Left ventricle myocardium inferior (tissue), 1 donor: Measurements from ENCODE around the gene SPNS2. TPM values are rescaled to one million over a fixed set of nuclear protein-coding genes. Genes with fewer than 3 reads are reported as not detected.

Experiments
- DNase-seq: peaks from one replicate; pipeline ENCODE4 v3.0.0-alpha.2; 2020
- H3K27ac ChIP-seq: fragments of 200-600 bp; replicated peaks from 2 replicates; pipeline ENCODE4 v1.8.0; 2021
- H3K27me3 ChIP-seq: fragments of 200-600 bp; 2 replicates; pipeline ENCODE4 v1.8.0; 2021; ENCODE audit warnings: low read depth
- H3K36me3 ChIP-seq: fragments of 200-600 bp; 2 replicates; pipeline ENCODE4 v1.8.0; 2021
- H3K4me1 ChIP-seq: fragments of 200-600 bp; 2 replicates; pipeline ENCODE4 v1.8.0; 2021
- H3K4me3 ChIP-seq: fragments of 200-600 bp; 2 replicates; pipeline ENCODE4 v1.8.0; 2021; ENCODE audit warnings: mild to moderate bottlenecking, moderate library complexity
- H3K9me3 ChIP-seq: fragments of 200-600 bp; replicated peaks from 2 replicates; pipeline ENCODE4 v1.8.0; 2021
- intact Hi-C: fragments of 100-400 bp; cut with micrococcal nuclease; formaldehyde crosslinking; loops from one replicate; pipeline ENCODE4 v1.11.0; 2022
- total RNA-seq: library from RNA; stranded (reverse); fragmentation: NEBNext Ultra II Directional; extraction: Animal tissue kit (Norgen Biotek cat#: 25700); gene quantifications from one replicate; pipeline ENCODE4 v1.2.1, GENCODE V29; 2021
- TF ChIP-seq, protein P1 (sequence below): fragments of 200-600 bp; IDR thresholded peaks from 2 replicates; pipeline ENCODE4 v1.8.0; 2021; ENCODE audit warnings: antibody characterized with exemption, mild to moderate bottlenecking, borderline replicate concordance
- donor health status: DM: no; HTN: yes; CAD: no; lungs with severe emphysema.

The SPNS2 gene
- total RNA-seq, 1 donor from 2014 or later: 11.2 TPM

- intact Hi-C loops: no loop called here
- Histone ChIP-seq H3K9me3 (no peaks in the 10 kb centered on the region), H3K4me3 (peak overlapping the region; percentile 37), H3K36me3 (peaks cover 21% of the 10 kb centered on the region), H3K4me1 (peaks cover 98% of the 10 kb centered on the region), H3K27ac (peak overlapping the region; percentile 84), H3K27me3 (no peaks in the 10 kb centered on the region)
- no peak for DNase-seq
- TF ChIP-seq, protein P1, sequence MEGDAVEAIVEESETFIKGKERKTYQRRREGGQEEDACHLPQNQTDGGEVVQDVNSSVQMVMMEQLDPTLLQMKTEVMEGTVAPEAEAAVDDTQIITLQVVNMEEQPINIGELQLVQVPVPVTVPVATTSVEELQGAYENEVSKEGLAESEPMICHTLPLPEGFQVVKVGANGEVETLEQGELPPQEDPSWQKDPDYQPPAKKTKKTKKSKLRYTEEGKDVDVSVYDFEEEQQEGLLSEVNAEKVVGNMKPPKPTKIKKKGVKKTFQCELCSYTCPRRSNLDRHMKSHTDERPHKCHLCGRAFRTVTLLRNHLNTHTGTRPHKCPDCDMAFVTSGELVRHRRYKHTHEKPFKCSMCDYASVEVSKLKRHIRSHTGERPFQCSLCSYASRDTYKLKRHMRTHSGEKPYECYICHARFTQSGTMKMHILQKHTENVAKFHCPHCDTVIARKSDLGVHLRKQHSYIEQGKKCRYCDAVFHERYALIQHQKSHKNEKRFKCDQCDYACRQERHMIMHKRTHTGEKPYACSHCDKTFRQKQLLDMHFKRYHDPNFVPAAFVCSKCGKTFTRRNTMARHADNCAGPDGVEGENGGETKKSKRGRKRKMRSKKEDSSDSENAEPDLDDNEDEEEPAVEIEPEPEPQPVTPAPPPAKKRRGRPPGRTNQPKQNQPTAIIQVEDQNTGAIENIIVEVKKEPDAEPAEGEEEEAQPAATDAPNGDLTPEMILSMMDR: no peak
Measured at GRCh38 chr17:4536259-4536741, 37.6 kb downstream of the SPNS2 start.

- Histone ChIP-seq H3K36me3 (peaks cover 27% of the 10 kb centered on the region), H3K9me3 (no peaks in the 10 kb centered on the region), H3K27me3 (no peaks in the 10 kb centered on the region), H3K27ac (peak overlapping the region; percentile 84), H3K4me3 (peak overlapping the region; percentile 37), H3K4me1 (peaks cover 100% of the 10 kb centered on the region)
- peak; percentile 42 for DNase-seq
- TF ChIP-seq, protein P1: no peak
- intact Hi-C loops: no loop called here
Measured at GRCh38 chr17:4536742-4537411, 38.2 kb downstream of the SPNS2 start.

DNA sequence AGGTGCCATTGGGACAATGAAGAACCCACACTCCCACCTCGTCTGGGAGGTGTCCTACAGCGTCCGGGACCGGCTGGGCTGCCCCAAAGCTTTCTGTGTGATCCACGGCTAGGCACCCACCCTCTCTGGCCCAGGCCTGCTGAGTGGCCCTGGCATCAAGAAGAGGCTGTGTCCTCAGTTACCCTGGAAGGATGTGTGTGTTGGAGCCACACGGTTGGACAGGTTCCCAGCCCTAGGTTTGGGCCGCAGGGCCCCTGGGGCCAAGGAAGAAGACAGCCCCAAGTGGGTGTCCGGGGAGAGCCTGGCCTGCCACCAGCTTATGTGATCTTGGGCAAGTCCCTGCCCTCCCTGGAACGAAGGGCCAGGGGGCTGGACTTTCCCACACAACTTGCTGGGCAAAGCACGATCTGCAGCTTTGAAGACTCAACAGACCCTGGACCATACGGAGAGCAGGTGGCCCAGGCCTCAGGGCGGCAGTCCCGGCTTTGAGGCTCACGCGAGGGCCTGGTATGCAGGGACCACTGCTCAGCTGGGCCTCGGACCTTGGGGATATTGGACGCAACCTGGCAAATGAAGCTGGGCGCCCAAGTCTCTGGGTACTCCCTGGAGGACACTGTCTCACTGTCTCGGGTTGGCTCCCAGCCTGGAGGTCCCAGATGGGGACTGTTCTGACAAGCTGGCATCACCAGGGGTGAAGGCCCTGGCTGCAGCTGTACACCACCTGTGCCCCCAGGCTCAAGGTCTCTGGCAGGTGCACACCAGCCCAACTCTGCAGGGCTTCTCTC, 39.0 kb downstream of the SPNS2 start:
- DNase-seq: no peak
- peaks cover 96% of the 10 kb centered on the region for H3K4me1 ChIP-seq
- no peaks in the 10 kb centered on the region for H3K9me3 ChIP-seq
- H3K4me3 ChIP-seq: no peak overlapping the region
- no peaks in the 10 kb centered on the region for H3K27me3 ChIP-seq
- TF ChIP-seq, protein P1: no peak
- intact Hi-C loops: no loop called here
- H3K27ac ChIP-seq: peak overlapping the region; percentile 84
- H3K36me3 ChIP-seq: peaks cover 34% of the 10 kb centered on the region

GRCh38 chr17:4538236-4539002, 39.7 kb downstream of the SPNS2 start:
- H3K4me3 ChIP-seq: no peak overlapping the region
- peak overlapping the region; percentile 84 for H3K27ac ChIP-seq
- H3K36me3 ChIP-seq: peaks cover 42% of the 10 kb centered on the region
- TF ChIP-seq, protein P1: no peak
- peaks cover 88% of the 10 kb centered on the region for H3K4me1 ChIP-seq
- intact Hi-C loops: no loop called here
- no peaks in the 10 kb centered on the region for H3K27me3 ChIP-seq
- no peak for DNase-seq
- H3K9me3 ChIP-seq: no peaks in the 10 kb centered on the region

DNA sequence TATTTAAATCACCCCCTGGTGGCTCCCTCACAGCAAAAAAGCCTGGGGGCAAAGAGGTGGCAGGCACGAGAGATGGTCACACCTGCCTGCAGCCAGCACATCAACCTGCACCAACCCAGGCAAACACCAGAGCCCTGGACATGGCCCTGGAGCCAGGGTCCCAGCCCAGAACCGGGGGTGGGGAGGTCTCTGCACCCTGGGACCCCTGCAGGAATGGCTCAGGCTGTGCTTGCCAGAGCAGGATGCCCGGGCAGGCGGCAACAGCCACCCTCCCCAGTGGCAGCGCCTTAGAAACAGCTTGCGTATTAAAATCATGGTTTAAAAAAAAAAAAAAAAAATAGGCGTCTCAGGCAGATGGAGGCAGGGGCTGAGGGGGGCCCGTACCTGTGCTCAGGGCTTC, 40.3 kb downstream of the SPNS2 start:
- H3K4me1 ChIP-seq: peaks cover 82% of the 10 kb centered on the region
- peaks cover 47% of the 10 kb centered on the region for H3K36me3 ChIP-seq
- DNase-seq: no peak
- H3K4me3 ChIP-seq: no peak overlapping the region
- H3K9me3 ChIP-seq: no peaks in the 10 kb centered on the region
- TF ChIP-seq, protein P1: no peak
- intact Hi-C loops: no loop called here
- no peaks in the 10 kb centered on the region for H3K27me3 ChIP-seq
- H3K27ac ChIP-seq: peak overlapping the region; percentile 84
